Sigmoid colon (tissue), 7 donors: ENCODE data around the gene PTCRA. TPM values are rescaled to one million over a fixed set of nuclear protein-coding genes. Genes with fewer than 3 reads are reported as not detected.
A peak's percentile ranks its signal among the peaks of the same experiment; 100 is the strongest.

ENCODE experiments used
- DNase-seq: peaks from one replicate; pipeline ENCODE4 v3.0.0-alpha.2; 2019
- H3K27ac ChIP-seq, 4 donors: fragments of 200-600 bp; sonication (generic); one replicate each; pipeline ENCODE4 v1.5.1; 2016 to 2019; ENCODE audit warnings: mild to moderate bottlenecking in 1 of 4
- H3K27me3 ChIP-seq, 3 donors: fragments of 200-600 bp; sonication (generic); one replicate each; pipeline ENCODE4 v1.5.1; 2019; ENCODE audit warnings: mild to moderate bottlenecking in 1 of 3
- H3K36me3 ChIP-seq, 4 donors: fragments of 200-600 bp; sonication (generic); one replicate each; pipeline ENCODE4 v1.5.1; 2016 to 2019
- H3K4me1 ChIP-seq, 4 donors: fragments of 200-600 bp; sonication (generic); one replicate each; pipeline ENCODE4 v1.5.1; 2017 to 2019
- H3K4me3 ChIP-seq, 4 donors: fragments of 200-600 bp; sonication (generic); one replicate each; pipeline ENCODE4 v1.5.1; 2017 to 2019; ENCODE audit warnings: mild to moderate bottlenecking in 2 of 4, moderate library complexity in 1 of 4
- H3K9me3 ChIP-seq, 4 donors: fragments of 200-600 bp in 3 of 4; sonication (generic) in 3 of 4; one replicate each; pipeline versions ENCODE4 v1.5.1 to v1.6.1; 2013 to 2019
- EP300 ChIP-seq, 4 donors: sonication (generic); formaldehyde crosslinking; IDR thresholded peaks; one replicate each; pipeline ENCODE4 v1.6.1; 2017; ENCODE audit warnings: antibody characterized with exemption in 4 of 4
- POLR2A ChIP-seq, 2 donors: fragments of 450-650 bp; IDR thresholded peaks; one replicate each; pipeline ENCODE4 v1.6.1; 2016; ENCODE audit warnings: antibody characterized with exemption in 2 of 2, mild to moderate bottlenecking in 2 of 2, moderate library complexity in 2 of 2
- POLR2AphosphoS5 ChIP-seq, 4 donors: sonication (generic); formaldehyde crosslinking; IDR thresholded peaks; one replicate each; pipeline ENCODE4 v1.6.1; 2017; ENCODE audit warnings: antibody characterized with exemption in 4 of 4
- WGBS, 2 donors: extraction: QIAGEN DNeasy Blood & Tissue Kit; methylation state at CpG; one replicate each; pipeline ENCODE4 v1.1.7; 2013; 5-methylcytosine and 5-hydroxymethylcytosine counted together
- intact Hi-C: fragments of 100-400 bp; cut with DNase I; formaldehyde crosslinking; loops from one replicate; pipeline ENCODE4 v1.15.1; 2023
- polyA plus RNA-seq, 3 donors: library from polyadenylated mRNA; stranded (reverse); fragments of 200-250 nt; gene quantifications; one replicate each; pipeline ENCODE4 v1.2.3, GENCODE V29; 2013
- total RNA-seq, 4 donors: library from RNA; depleted of rRNA; stranded (reverse); fragments of >200 nt; gene quantifications; one replicate each; pipeline ENCODE4 v1.1.0, GENCODE V29; 2016
- TF ChIP-seq, protein P1 (sequence below), 4 experiments: fragments of 450-650 bp in 3 of 4; fragments of 200-600 bp in 1 of 4; IDR thresholded peaks; one replicate each; pipeline ENCODE4 v1.5.1; 2016 to 2019; ENCODE audit warnings: antibody characterized with exemption in 4 of 4, mild to moderate bottlenecking in 3 of 4, moderate library complexity in 2 of 4
- donor health status: healthy with polysubstance abuse.
- donor health status: Bipolar disorder and iron deficiency.
- donor health status: healthy.

PTCRA gene
- total and polyA plus RNA-seq, 7 donors = 0.23 TPM; not detected in 6

DNA sequence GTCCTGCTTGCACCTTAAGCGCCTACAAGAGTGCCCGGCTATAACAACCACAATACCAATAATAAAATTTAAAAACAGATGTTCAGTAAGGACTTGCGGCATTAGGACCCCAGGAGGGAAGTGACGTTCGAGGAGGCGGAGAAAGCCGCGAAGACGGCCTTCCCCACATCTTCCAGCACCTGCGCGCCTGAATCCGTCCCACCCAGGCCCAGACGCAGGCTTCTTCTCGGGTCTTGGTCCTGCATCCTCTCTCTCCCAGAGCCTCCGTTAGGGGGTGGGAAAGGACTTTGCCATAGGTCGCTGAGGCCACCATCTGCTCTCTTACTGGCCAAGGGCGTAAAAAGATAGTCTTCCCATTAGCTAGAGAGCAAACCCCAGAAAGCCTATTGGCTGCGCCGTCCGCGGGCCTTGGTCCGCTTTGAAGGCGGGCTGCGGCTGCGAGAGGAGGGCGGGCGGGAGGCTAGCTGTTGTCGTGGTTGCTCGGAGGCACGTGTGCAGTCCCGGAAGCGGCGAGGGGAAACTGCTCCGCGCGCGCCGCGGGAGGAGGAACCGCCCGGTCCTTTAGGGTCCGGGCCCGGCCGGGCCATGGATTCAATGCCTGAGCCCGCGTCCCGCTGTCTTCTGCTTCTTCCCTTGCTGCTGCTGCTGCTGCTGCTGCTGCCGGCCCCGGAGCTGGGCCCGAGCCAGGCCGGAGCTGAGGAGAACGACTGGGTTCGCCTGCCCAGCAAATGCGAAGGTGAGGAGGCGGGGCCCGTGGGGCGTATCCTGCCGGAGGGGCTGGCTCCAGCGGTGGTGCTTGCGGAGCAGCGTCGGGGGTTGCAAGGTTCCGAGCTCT is 13.3 kb downstream of the PTCRA start, which contains the start of gene CNPY3:
Gene CNPY3, plus strand, starts transcription at position 495 of the 835 bp plus-strand sequence. Its CDS starts 91 bp downstream, at position 586.
- 0% methylated on average over 63 of the region's 63 CpGs for WGBS, 2 donors
- DNase-seq = peak; percentile 98
- H3K27ac ChIP-seq = peak within 1 kb of the TSS; percentile 88 to 93 (median 90)
- H3K4me3 ChIP-seq = peak within 1 kb of the TSS; percentile 72 to 85 (median 74)
- H3K36me3 ChIP-seq = peaks cover 0 to 3% (median under 1%) of the 10 kb centered on the region in 4 donors
- H3K4me1 ChIP-seq = peaks cover 0 to 38% (median 34%) of the 10 kb centered on the region in 4 donors
- TF ChIP-seq POLR2A (IDR thresholded peaks at IDR 0.05) (peak; percentile 33 to 47), EP300 (IDR thresholded peaks at IDR 0.05) (no peak), POLR2AphosphoS5 (IDR thresholded peaks at IDR 0.05) (peak; percentile 37 to 71 (median 62))
- TF ChIP-seq, protein P1, sequence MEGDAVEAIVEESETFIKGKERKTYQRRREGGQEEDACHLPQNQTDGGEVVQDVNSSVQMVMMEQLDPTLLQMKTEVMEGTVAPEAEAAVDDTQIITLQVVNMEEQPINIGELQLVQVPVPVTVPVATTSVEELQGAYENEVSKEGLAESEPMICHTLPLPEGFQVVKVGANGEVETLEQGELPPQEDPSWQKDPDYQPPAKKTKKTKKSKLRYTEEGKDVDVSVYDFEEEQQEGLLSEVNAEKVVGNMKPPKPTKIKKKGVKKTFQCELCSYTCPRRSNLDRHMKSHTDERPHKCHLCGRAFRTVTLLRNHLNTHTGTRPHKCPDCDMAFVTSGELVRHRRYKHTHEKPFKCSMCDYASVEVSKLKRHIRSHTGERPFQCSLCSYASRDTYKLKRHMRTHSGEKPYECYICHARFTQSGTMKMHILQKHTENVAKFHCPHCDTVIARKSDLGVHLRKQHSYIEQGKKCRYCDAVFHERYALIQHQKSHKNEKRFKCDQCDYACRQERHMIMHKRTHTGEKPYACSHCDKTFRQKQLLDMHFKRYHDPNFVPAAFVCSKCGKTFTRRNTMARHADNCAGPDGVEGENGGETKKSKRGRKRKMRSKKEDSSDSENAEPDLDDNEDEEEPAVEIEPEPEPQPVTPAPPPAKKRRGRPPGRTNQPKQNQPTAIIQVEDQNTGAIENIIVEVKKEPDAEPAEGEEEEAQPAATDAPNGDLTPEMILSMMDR (IDR thresholded peaks at IDR 0.05) = no peak
- H3K27me3 ChIP-seq = peaks cover 0 to 8% (median 3%) of the 10 kb centered on the region in 3 donors
- intact Hi-C loops = loop anchor here (2.0 kb wide), 1 partner anchor 50 kb away; the partner anchor contains the start of gene PEX6
- no peaks in the 10 kb centered on the region for H3K9me3 ChIP-seq

DNA sequence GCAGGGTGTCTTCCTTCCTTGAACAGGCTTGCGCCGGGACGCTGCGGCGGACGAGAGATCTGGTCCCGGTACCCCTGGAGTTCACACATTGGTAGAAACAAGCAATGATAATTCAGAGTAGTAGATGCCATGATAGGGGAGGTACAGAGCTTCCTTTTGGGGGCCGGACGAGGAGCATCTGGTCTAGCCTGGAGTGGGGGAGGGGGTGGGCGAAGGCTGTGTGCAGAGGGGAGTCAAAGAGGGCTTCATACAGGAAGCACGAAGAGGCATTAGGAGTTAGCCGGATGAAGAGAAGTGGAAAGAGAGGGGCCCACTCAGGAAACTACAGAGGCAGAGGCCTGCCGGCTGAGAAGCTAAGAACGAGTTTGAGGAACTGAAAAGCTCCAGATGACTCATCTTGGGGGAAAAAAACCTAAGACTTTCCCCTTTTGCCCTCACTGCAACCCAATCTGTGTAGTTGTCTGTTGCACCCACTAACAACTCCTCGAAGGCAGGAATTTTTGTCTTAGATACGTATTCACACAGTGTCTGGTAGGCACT is 14.0 kb downstream of the PTCRA start:
- DNase-seq = peak; percentile 68
- Histone ChIP-seq H3K9me3 (no peaks in the 10 kb centered on the region), H3K36me3 (peaks cover 0 to 9% (median 5%) of the 10 kb centered on the region in 4 donors), H3K4me1 (peaks cover 0 to 38% (median 34%) of the 10 kb centered on the region in 4 donors), H3K4me3 (peak overlapping the region; percentile 72 to 85 (median 74)), H3K27me3 (peaks cover 0 to 5% (median 0%) of the 10 kb centered on the region in 3 donors), H3K27ac (peak overlapping the region; percentile 88 to 93 (median 90))
- TF ChIP-seq EP300 (IDR thresholded peaks at IDR 0.05) = no peak
- TF ChIP-seq POLR2A (IDR thresholded peaks at IDR 0.05) = no peak
- TF ChIP-seq POLR2AphosphoS5 (IDR thresholded peaks at IDR 0.05) = no peak
- TF ChIP-seq, protein P1 (IDR thresholded peaks at IDR 0.05) = no peak
- intact Hi-C loops = loop anchor here (2.0 to 5.0 kb wide), 2 partner anchors 49 to 82 kb away; partner anchors contain the start of genes KLHDC3, MEA1 and PEX6
- 0 to 1% methylated on average over 16 of the region's 16 CpGs for WGBS, 2 donors

DNA sequence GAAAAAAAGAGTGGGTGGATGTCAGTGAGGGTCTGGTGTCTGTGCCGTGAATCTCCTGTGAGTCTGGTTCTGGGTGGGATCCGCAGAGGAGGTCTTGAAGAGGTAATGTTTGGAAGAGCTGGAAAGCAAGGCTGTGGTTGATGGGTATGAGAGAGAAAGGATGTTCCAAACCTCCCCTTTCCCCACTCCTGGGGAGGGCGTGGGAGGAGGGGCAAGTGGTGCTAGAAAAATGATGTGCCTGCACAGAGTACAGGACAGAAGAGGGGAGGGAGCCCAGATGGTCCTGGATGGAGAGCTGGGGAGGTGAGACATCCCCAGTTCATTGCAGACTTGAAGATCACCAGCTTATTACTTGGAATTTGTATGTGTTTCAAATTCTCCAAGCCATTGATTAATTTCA is 16.6 kb downstream of the PTCRA start:
- H3K27me3 ChIP-seq = no peaks in the 10 kb centered on the region

DNA sequence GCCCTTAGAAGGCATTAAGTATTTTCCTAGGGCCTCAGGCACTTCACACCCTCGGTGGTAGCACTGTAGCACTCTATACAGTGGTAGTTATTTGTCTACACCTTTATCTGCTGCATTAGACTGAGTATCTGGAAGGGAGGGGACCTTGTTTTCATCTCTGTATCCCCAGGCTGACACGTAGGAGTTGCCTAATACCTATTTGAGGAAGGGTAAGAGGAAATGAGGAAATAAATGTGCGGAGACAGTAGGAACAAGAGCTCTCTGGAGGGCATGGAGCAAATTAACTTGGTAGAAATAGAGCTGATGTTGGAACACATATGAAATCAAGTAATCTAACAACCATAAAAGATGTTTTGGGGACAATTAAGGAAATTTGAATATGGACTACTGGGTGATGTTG is 17.4 kb downstream of the PTCRA start:
- H3K36me3 ChIP-seq = peaks cover 10 to 40% (median 36%) of the 10 kb centered on the region in 4 donors
- no peaks in the 10 kb centered on the region for H3K27me3 ChIP-seq
- no peak for DNase-seq
- H3K27ac ChIP-seq = no peak overlapping the region
- H3K4me1 ChIP-seq = peaks cover 0 to 36% (median 29%) of the 10 kb centered on the region in 4 donors
- intact Hi-C loops = loop anchor here (5.0 kb wide), 1 partner anchor 79 kb away; the partner anchor contains the start of genes KLHDC3 and MEA1
- 60 to 61% methylated on average over 3 of the region's 3 CpGs for WGBS, 2 donors
- no peak overlapping the region for H3K4me3 ChIP-seq
- no peaks in the 10 kb centered on the region for H3K9me3 ChIP-seq
- TF ChIP-seq POLR2AphosphoS5 (IDR thresholded peaks at IDR 0.05) (no peak), POLR2A (IDR thresholded peaks at IDR 0.05) (no peak), EP300 (IDR thresholded peaks at IDR 0.05) (no peak)
- TF ChIP-seq, protein P1 (IDR thresholded peaks at IDR 0.05) = no peak

More for the DNA sequence above, 16.6 kb downstream of the PTCRA start:
- WGBS, 2 donors = 86 to 90% methylated on average over 3 of the region's 3 CpGs
- intact Hi-C loops = loop anchor here (5.0 kb wide), 1 partner anchor 80 kb away; the partner anchor contains the start of genes KLHDC3 and MEA1
- no peak for DNase-seq
- H3K27ac ChIP-seq = peak overlapping the region in 1 of 4 donors; percentile 88
- H3K36me3 ChIP-seq = peaks cover 6 to 32% (median 28%) of the 10 kb centered on the region in 4 donors
- peaks cover 0 to 38% (median 34%) of the 10 kb centered on the region in 4 donors for H3K4me1 ChIP-seq
- TF ChIP-seq POLR2A (IDR thresholded peaks at IDR 0.05) = no peak
- TF ChIP-seq, protein P1 (IDR thresholded peaks at IDR 0.05) = no peak
- TF ChIP-seq EP300 (IDR thresholded peaks at IDR 0.05) = no peak
- no peak for TF ChIP-seq POLR2AphosphoS5 (IDR thresholded peaks at IDR 0.05)
- no peak overlapping the region for H3K4me3 ChIP-seq
- no peaks in the 10 kb centered on the region for H3K9me3 ChIP-seq
